ENCODE data around the gene MBOAT1.

The MBOAT1 gene

GRCh38 chr6:20233007-20233730, 20.9 kb upstream of the MBOAT1 start:
- no peak for DNase-seq

GRCh38 chr6:20232188-20232587, 19.9 kb upstream of the MBOAT1 start:
- DNase-seq = no peak

GRCh38 chr6:20230401-20231119, 18.3 kb upstream of the MBOAT1 start:
- DNase-seq = no peak

GRCh38 chr6:20229881-20230280, 17.6 kb upstream of the MBOAT1 start:
- no peak for DNase-seq

GRCh38 chr6:20227350-20227749, 15.1 kb upstream of the MBOAT1 start:
- no peak for DNase-seq

- no peak for DNase-seq
These were observed 10.9 kb upstream of the MBOAT1 start for GRCh38 chr6:20223141-20223540.

GRCh38 chr6:20221421-20221820, 9.2 kb upstream of the MBOAT1 start:
- DNase-seq = no peak

GRCh38 chr6:20220359-20220758, 8.1 kb upstream of the MBOAT1 start:
- no peak for DNase-seq

- DNase-seq = no peak
These were observed 5.6 kb upstream of the MBOAT1 start for GRCh38 chr6:20217891-20218290.

GRCh38 chr6:20217324-20217855, 5.1 kb upstream of the MBOAT1 start:
- no peak for DNase-seq

GRCh38 chr6:20215310-20215709, 3.0 kb upstream of the MBOAT1 start:
- no peak for DNase-seq

GRCh38 chr6:20213271-20213798, 1.1 kb upstream of the MBOAT1 start:
- no peak for DNase-seq

GRCh38 chr6:20211941-20212391, 303 bp downstream of the MBOAT1 start:
- DNase-seq = peak; percentile 59

- peak; percentile 20 for DNase-seq
These were observed 980 bp downstream of the MBOAT1 start for GRCh38 chr6:20211037-20211940.

GRCh38 chr6:20210158-20210557, 2.1 kb downstream of the MBOAT1 start:
- no peak for DNase-seq

- DNase-seq = no peak
These were observed 3.4 kb downstream of the MBOAT1 start for GRCh38 chr6:20208687-20209378.

GRCh38 chr6:20207088-20207418, 5.2 kb downstream of the MBOAT1 start:
- DNase-seq = no peak

- DNase-seq = no peak
These were observed 6.5 kb downstream of the MBOAT1 start for GRCh38 chr6:20205722-20206161.

GRCh38 chr6:20204512-20204894, 7.8 kb downstream of the MBOAT1 start:
- DNase-seq = no peak

GRCh38 chr6:20203561-20204511, 8.4 kb downstream of the MBOAT1 start:
- no peak for DNase-seq

GRCh38 chr6:20202699-20203302, 9.5 kb downstream of the MBOAT1 start:
- no peak for DNase-seq

Measured in CD4-positive, alpha-beta T cell treated with Interleukin-12 subunit alpha and Interleukin-12 subunit beta, for 1 hour (primary cell).